Right lung (tissue), 5 donors: ENCODE results near the gene AFAP1L1. TPM values are rescaled to one million over a fixed set of nuclear protein-coding genes. Genes with fewer than 3 reads are reported as not detected.

Source experiments
- DNase-seq, 2 donors: peaks; one replicate each; pipeline ENCODE4 v3.0.0-alpha.2; 2013
- polyA plus RNA-seq, 5 donors: library from polyadenylated mRNA; unstranded; fragments of 120-200 nt; gene quantifications; one replicate each; pipeline versions ENCODE4 v1.2.1 to v1.2.3, GENCODE V29; 2013; ENCODE audit warnings: inconsistent platforms in 1 of 5, low replicate concordance in 1 of 5; ENCODE audit not compliant: insufficient read length in 5 of 5, insufficient read depth in 1 of 5

The AFAP1L1 gene
- polyA plus RNA-seq, 5 donors = 35.7 to 40.9 (median 39.5) TPM

GRCh38 chr5:149310947-149311658 is 39.4 kb downstream of the AFAP1L1 start:
- DNase-seq = no peak

GRCh38 chr5:149313151-149313841 is 41.6 kb downstream of the AFAP1L1 start:
- DNase-seq = no peak

- no peak for DNase-seq
Measured at GRCh38 chr5:149314571-149315111, 43.0 kb downstream of the AFAP1L1 start.

- DNase-seq = no peak
Measured at GRCh38 chr5:149315753-149316152, 44.1 kb downstream of the AFAP1L1 start.

- DNase-seq = peak in 1 of 2 donors; percentile 53
Measured at GRCh38 chr5:149317281-149318048, 45.8 kb downstream of the AFAP1L1 start.

GRCh38 chr5:149319174-149319573 is 47.5 kb downstream of the AFAP1L1 start:
- DNase-seq = no peak

- peak; percentile 81 to 83 for DNase-seq
Measured at GRCh38 chr5:149320791-149321330, 49.2 kb downstream of the AFAP1L1 start.

- no peak for DNase-seq
Measured at GRCh38 chr5:149322518-149322917, 50.9 kb downstream of the AFAP1L1 start.

- DNase-seq = no peak
Measured at GRCh38 chr5:149323210-149323609, 51.6 kb downstream of the AFAP1L1 start.

- no peak for DNase-seq
Measured at GRCh38 chr5:149323621-149324205, 52.1 kb downstream of the AFAP1L1 start.

GRCh38 chr5:149324641-149325040 is 53.0 kb downstream of the AFAP1L1 start:
- DNase-seq = no peak

- no peak for DNase-seq
Measured at GRCh38 chr5:149325166-149325735, 53.6 kb downstream of the AFAP1L1 start.

- DNase-seq = no peak
Measured at GRCh38 chr5:149325894-149326293, 54.2 kb downstream of the AFAP1L1 start.

GRCh38 chr5:149326611-149327010 is 55.0 kb downstream of the AFAP1L1 start:
- no peak for DNase-seq

GRCh38 chr5:149328177-149328576 is 56.5 kb downstream of the AFAP1L1 start:
- DNase-seq = no peak

- DNase-seq = no peak
Measured at GRCh38 chr5:149333711-149334443, 62.2 kb downstream of the AFAP1L1 start.

GRCh38 chr5:149337736-149338135 is 66.1 kb downstream of the AFAP1L1 start:
- DNase-seq = no peak

GRCh38 chr5:149338364-149338763 is 66.7 kb downstream of the AFAP1L1 start:
- no peak for DNase-seq

- no peak for DNase-seq
Measured at GRCh38 chr5:149340920-149341319, 69.3 kb downstream of the AFAP1L1 start.

GRCh38 chr5:149341876-149342275 is 70.2 kb downstream of the AFAP1L1 start:
- DNase-seq = no peak

- DNase-seq = no peak
Measured at GRCh38 chr5:149344151-149344550, 72.5 kb downstream of the AFAP1L1 start.
